Heart right ventricle (tissue), 16 donors: ENCODE data around the gene DOCK3. TPM values are rescaled to one million over a fixed set of nuclear protein-coding genes. Genes with fewer than 3 reads are reported as not detected.
"Not testable (repeated sequence)": the region's sequence is repeated elsewhere in the genome, so short reads cannot be mapped to it uniquely, and the experiment has no call there.

ENCODE experiments used
- ATAC-seq, 8 donors: fragments of 200-7000 bp; cut with Tn5 transposase; one replicate each; pipeline ENCODE4 v1.9.1; 2020; ENCODE audit warnings: mild to moderate bottlenecking in 8 of 8, moderate library complexity in 8 of 8, moderate number of reproducible peaks in 1 of 8
- DNase-seq, 2 donors: peaks; one replicate each; pipeline ENCODE4 v3.0.0-alpha.2; 2020
- H3K27ac ChIP-seq, 10 donors: fragments of 200-600 bp; sonication (generic) in 2 of 10; one replicate each; pipeline versions ENCODE4 v1.5.0 to v1.8.0; 2020 to 2022; ENCODE audit warnings: mild to moderate bottlenecking in 3 of 10
- H3K27me3 ChIP-seq, 7 donors: fragments of 200-600 bp; one replicate each; pipeline ENCODE4 v1.8.0; 2021 to 2022; ENCODE audit warnings: mild to moderate bottlenecking in 2 of 7
- H3K36me3 ChIP-seq, 9 donors: fragments of 200-600 bp; sonication (generic) in 1 of 9; one replicate each; pipeline versions ENCODE4 v1.5.0 to v1.8.0; 2020 to 2022; ENCODE audit warnings: mild to moderate bottlenecking in 2 of 9
- H3K4me1 ChIP-seq, 9 donors: fragments of 200-600 bp; sonication (generic) in 1 of 9; one replicate each; pipeline versions ENCODE4 v1.5.0 to v1.8.0; 2020 to 2022; ENCODE audit warnings: mild to moderate bottlenecking in 4 of 9
- H3K4me3 ChIP-seq, 10 donors: fragments of 200-600 bp; sonication (generic) in 2 of 10; one replicate each; pipeline versions ENCODE4 v1.5.0 to v1.8.0; 2020 to 2022; ENCODE audit warnings: mild to moderate bottlenecking in 7 of 10, moderate library complexity in 2 of 10
- H3K9me3 ChIP-seq, 11 donors: fragments of 200-600 bp in 10 of 11; sonication (generic) in 2 of 11; one replicate each; pipeline versions ENCODE4 v1.5.0 to v1.8.0; 2013 to 2022; ENCODE audit warnings: mild to moderate bottlenecking in 2 of 11, control low read depth in 1 of 11, moderate library complexity in 1 of 11
- CTCF ChIP-seq, 9 donors: fragments of 200-600 bp; sonication (generic) in 2 of 9; IDR thresholded peaks; one replicate each; pipeline versions ENCODE4 v1.5.0 to v1.8.0; 2021 to 2022; ENCODE audit warnings: antibody characterized with exemption in 9 of 9, mild to moderate bottlenecking in 5 of 9, moderate library complexity in 1 of 9
- WGBS, 2 donors: extraction: QIAGEN DNeasy Blood & Tissue Kit; methylation state at CpG; one replicate each; pipeline ENCODE4 v1.1.7; 2013; ENCODE audit warnings: inconsistent platforms in 1 of 2; 5-methylcytosine and 5-hydroxymethylcytosine counted together
- intact Hi-C, 10 donors: fragments of 100-400 bp; cut with DNase I; formaldehyde crosslinking; loops; one replicate each; pipeline versions ENCODE4 v1.11.1 to v1.14.2; 2022
- polyA plus RNA-seq, 2 donors: library from polyadenylated mRNA; stranded (reverse); fragments of 200-250 nt; gene quantifications; one replicate each; pipeline ENCODE4 v1.2.3, GENCODE V29; 2013
- total RNA-seq, 10 donors: library from RNA; stranded (reverse); fragmentation: NEBNext Ultra II Directional in 3 of 10; extraction: Animal tissue kit (Norgen Biotek cat#: 25700) in 3 of 10; gene quantifications; one replicate each; pipeline versions ENCODE4 v1.2.1 to v1.2.4, GENCODE V29; 2021 to 2023
- donor health status: Arrhythmogenic right ventricular cardiomyopathy.
- donor health status: ischemic (EF 13 %, LVEDD 7.1; RV severe dilation, severe dysfunction).
- donor health status: healthy with polysubstance abuse.
- donor health status: DM: no; HTN: yes; CAD: no.
- donor health status: DM: no; HTN: no; CAD: no.
- donor health status: ischemic (EF 25% LVEDD 6.9; RV normal size, moderate dysfunction).
- donor health status: ischemic (EF 25% LVEDD 5.7; RV mildly dilated, moderate dysfunction).
- donor health status: healthy.
- donor health status: DM: yes; HTN: yes; CAD: no.
- donor health status: Ischemic cardiomyopathy.
- donor health status: ischemic (EF 35%, LVEDD 5.7; RV mildly dilated, moderate dysfunction).
- donor health status: nonischemic (EF 11% LVEDD 7.7; RV severe dilation, severe dysfunction).
- donor health status: DM: yes; HTN: yes; CAD: no.
- donor health status: PGD.
- donor health status: ischemic (EF 29% LVEDD 5.4; RV normal size, mild dysfunction).
- donor health status: nonischemic (EF 23%, LVEDD 6.1; RV moderate dilation, normal function).

The DOCK3 gene
- total and polyA plus RNA-seq, 12 donors: 1.2 to 6.6 (median 4.7) TPM

DNA sequence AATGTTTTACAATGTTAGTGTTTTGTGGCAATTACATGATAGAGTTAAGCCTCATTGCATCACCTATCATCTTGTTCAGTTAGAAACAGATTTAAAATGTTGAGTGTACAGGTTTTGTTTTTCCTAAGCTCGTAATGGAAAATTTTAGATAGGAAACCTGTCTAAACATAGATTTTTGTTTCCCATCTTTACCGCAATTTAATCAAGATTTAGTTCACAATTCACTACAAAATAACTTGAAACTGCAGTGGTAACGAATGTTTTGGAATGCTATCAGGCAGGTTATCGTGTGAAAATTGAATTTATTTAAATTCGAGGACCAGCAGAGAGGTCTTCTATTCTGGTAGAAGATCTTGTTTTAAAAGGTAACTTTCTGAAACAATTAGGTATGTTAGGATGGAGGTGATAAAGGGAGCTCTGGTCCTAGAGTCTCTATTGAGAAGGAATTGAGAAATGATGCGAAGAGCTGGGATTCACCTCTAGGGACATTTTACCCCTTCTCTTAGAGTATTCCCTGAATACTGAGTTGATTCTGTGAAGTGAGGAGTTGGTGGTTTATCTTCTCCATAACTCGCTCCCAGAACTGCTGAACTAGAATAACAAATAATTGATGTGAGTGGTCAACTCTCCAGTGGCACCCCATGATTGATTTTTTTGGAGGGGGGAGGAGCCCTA is 1.4 kb downstream of the DOCK3 start:
- ATAC-seq: no peak

GRCh38 chr3:50687127-50687751 is 12.5 kb downstream of the DOCK3 start:
- peak overlapping the region in 6 of 10 donors; percentile 6 to 61 (median 39) for H3K27ac ChIP-seq
- 49 to 68% methylated on average over 7 of the region's 7 CpGs for WGBS, 2 donors
- no peak overlapping the region for H3K4me3 ChIP-seq
- DNase-seq (no peak), ATAC-seq (peak in 6 of 8 donors; percentile 79 to 95 (median 92))
- H3K9me3 ChIP-seq: no peaks in the 10 kb centered on the region
- H3K4me1 ChIP-seq: peaks cover 0 to 16% (median 5%) of the 10 kb centered on the region in 9 donors
- no peaks in the 10 kb centered on the region for H3K36me3 ChIP-seq
- intact Hi-C loops: no loop called here
- no peak for TF ChIP-seq CTCF (IDR thresholded peaks at IDR 0.05)
- H3K27me3 ChIP-seq: peaks cover 0 to 17% (median 0%) of the 10 kb centered on the region in 7 donors

More for the DNA sequence above, 1.4 kb downstream of the DOCK3 start:
- Histone ChIP-seq H3K27me3 (peaks cover 3 to 88% (median 62%) of the 10 kb centered on the region in 7 donors), H3K4me1 (peaks cover 0 to 12% (median 5%) of the 10 kb centered on the region in 9 donors), H3K4me3 (peak overlapping the region in 3 of 10 donors; percentile 51 to 57 (median 53)), H3K27ac (no peak overlapping the region), H3K36me3 (no peaks in the 10 kb centered on the region), H3K9me3 (no peaks in the 10 kb centered on the region)
- DNase-seq: no peak
- WGBS, 2 donors: 76 to 84% methylated on average over 7 of the region's 7 CpGs
- intact Hi-C loops: loop anchor here in 2 of 10 donors (10.0 kb wide), 2 partner anchors 101 to 219 kb away; no protein-coding TSS in a partner anchor
- TF ChIP-seq CTCF (IDR thresholded peaks at IDR 0.05): no peak

DNA sequence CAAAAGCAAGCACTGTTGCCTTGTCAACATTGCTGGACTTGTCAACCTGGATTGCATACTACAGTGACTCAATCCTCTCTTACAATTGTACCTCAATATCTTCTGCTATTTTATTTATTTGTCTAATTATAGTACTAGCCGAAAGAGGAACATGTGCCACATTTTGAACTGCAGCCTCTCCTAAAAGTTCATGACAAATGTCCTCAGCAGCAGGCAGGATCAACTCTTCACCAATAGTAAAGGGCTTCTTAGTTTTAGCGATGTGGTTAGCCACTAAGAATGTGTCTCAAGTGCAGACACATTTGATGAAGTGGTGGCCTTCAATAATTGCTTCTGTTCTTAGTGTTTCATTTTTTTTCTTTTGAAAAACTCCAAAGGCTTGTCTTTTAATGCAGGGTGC is 13.2 kb downstream of the DOCK3 start:
- peak overlapping the region in 6 of 10 donors; percentile 6 to 61 (median 39) for H3K27ac ChIP-seq
- H3K36me3 ChIP-seq: no peaks in the 10 kb centered on the region
- peaks cover 0 to 16% (median 5%) of the 10 kb centered on the region in 9 donors for H3K4me1 ChIP-seq
- H3K9me3 ChIP-seq: no peaks in the 10 kb centered on the region
- intact Hi-C loops: no loop called here
- no peak for TF ChIP-seq CTCF (IDR thresholded peaks at IDR 0.05)
- peaks cover 0 to 11% (median 0%) of the 10 kb centered on the region in 7 donors for H3K27me3 ChIP-seq
- no peak overlapping the region for H3K4me3 ChIP-seq
- 77 to 78% methylated on average over 2 of the region's 2 CpGs for WGBS, 2 donors
- ATAC-seq (peak in 2 of 8 donors; percentile 41 to 46), DNase-seq (no peak)

DNA sequence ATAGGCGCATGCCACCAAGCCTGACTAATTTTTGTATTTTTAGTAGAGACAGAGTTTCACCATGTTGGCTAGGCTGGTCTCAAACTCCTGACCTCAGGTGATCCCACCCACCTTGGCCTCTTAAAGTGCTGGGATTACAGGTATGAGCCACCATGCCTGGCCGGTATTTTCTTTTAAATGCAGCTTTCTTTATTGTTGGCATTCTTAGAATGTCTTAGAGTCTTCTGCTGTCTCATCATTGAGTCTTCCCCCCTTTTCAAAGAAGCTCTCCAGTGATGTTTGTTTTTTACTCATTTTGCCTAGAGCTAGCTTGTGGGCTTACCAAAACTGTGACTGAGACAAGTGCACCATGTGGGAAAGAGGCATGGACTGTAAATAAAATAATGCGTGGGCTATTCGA is 13.9 kb downstream of the DOCK3 start:
- peaks cover 0 to 16% (median 5%) of the 10 kb centered on the region in 9 donors for H3K4me1 ChIP-seq
- intact Hi-C loops, H3K9me3 ChIP-seq, H3K36me3 ChIP-seq, ATAC-seq, H3K4me3 ChIP-seq, H3K27me3 ChIP-seq, H3K27ac ChIP-seq, DNase-seq: not testable (repeated sequence)
- WGBS, 2 donors: 81 to 85% methylated on average over 4 of the region's 4 CpGs
